HG03103 (cell line): ENCODE results near the gene PSMD3.
"Not testable (repeated sequence)": the region's sequence is repeated elsewhere in the genome, so short reads cannot be mapped to it uniquely, and the experiment has no call there.

Experiments
- ATAC-seq: cut with Tn5 transposase; IDR thresholded peaks from one replicate; pipeline ENCODE4 v1.9.1; 2021; ENCODE audit warnings: low read depth; ENCODE audit not compliant: unreplicated experiment

PSMD3 gene

GRCh38 chr17:39995438-39995837, 14.8 kb downstream of the PSMD3 start:
- ATAC-seq: no peak

GRCh38 chr17:39996162-39996561, 15.6 kb downstream of the PSMD3 start:
- ATAC-seq: no peak

- ATAC-seq: no peak
These were observed 16.2 kb downstream of the PSMD3 start for GRCh38 chr17:39996800-39997199.

- no peak for ATAC-seq
These were observed 16.9 kb downstream of the PSMD3 start for GRCh38 chr17:39997543-39997942.

- no peak for ATAC-seq
These were observed 18.5 kb downstream of the PSMD3 start for GRCh38 chr17:39999067-39999466.

- no peak for ATAC-seq
These were observed 19.6 kb downstream of the PSMD3 start for GRCh38 chr17:40000161-40000560.

- ATAC-seq: not testable (repeated sequence)
These were observed 20.7 kb downstream of the PSMD3 start for GRCh38 chr17:40001335-40001734.

GRCh38 chr17:40004072-40004471, 23.5 kb downstream of the PSMD3 start:
- ATAC-seq: no peak

GRCh38 chr17:40004712-40005111, 24.1 kb downstream of the PSMD3 start:
- no peak for ATAC-seq

- no peak for ATAC-seq
These were observed 24.9 kb downstream of the PSMD3 start for GRCh38 chr17:40005520-40005919.

- not testable (repeated sequence) for ATAC-seq
These were observed 30.4 kb downstream of the PSMD3 start for GRCh38 chr17:40010946-40011500.

GRCh38 chr17:40012017-40012647, 31.5 kb downstream of the PSMD3 start:
- ATAC-seq: not testable (repeated sequence)

GRCh38 chr17:40014375-40014980, 33.9 kb downstream of the PSMD3 start:
- no peak for ATAC-seq

GRCh38 chr17:40015005-40015997, 34.7 kb downstream of the PSMD3 start, which contains the start of gene CSF3:
Gene CSF3 (plus strand): TSS chr17:40015440. CDS start chr17:40015475, 35 bp downstream.
- no peak for ATAC-seq

- ATAC-seq: no peak
These were observed 35.7 kb downstream of the PSMD3 start for GRCh38 chr17:40015998-40016985.

GRCh38 chr17:40017422-40018080, 36.9 kb downstream of the PSMD3 start:
- ATAC-seq: no peak

GRCh38 chr17:40018211-40019121, 37.9 kb downstream of the PSMD3 start:
- no peak for ATAC-seq
